ENCODE results near the gene GRM7. TPM values are rescaled to one million over a fixed set of nuclear protein-coding genes. Genes with fewer than 3 reads are reported as not detected.

GRM7 gene
- total RNA-seq, 1 experiment from 2014 or later: 0.28 TPM

DNA sequence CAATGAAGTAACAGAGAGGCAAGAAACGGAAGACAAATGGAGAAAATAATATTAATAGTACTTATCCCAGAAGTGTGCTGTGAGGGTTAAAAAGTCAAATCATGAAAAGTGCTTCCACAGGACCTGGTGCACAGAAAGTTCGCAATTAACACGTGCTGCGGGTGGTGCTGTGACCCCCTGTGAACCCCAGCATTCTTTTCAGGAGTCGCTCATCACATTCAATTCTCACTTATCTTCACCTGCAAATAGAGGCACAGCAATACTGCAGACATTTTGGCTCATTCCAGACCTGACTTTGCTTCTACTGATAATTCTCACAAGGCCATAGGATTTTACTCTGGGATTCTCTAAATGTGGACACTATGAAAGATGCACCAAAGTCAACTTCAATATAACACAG lies 584.4 kb downstream of the GRM7 start:
- no peak overlapping the region for H2BK12ac ChIP-seq (ENCODE audit: insufficient read length, low read depth, low read length)
- no peak overlapping the region for H2BK20ac ChIP-seq (ENCODE audit: low read depth, low read length, poor library complexity, severe bottlenecking)
- no peaks in the 10 kb centered on the region for H3K27me3 Mint-ChIP-seq (ENCODE audit: low read depth)
- H3K79me1 ChIP-seq (ENCODE audit: insufficient read depth, low read depth, low read length, poor library complexity, severe bottlenecking): no peaks in the 10 kb centered on the region
- TF ChIP-seq, protein P1, sequence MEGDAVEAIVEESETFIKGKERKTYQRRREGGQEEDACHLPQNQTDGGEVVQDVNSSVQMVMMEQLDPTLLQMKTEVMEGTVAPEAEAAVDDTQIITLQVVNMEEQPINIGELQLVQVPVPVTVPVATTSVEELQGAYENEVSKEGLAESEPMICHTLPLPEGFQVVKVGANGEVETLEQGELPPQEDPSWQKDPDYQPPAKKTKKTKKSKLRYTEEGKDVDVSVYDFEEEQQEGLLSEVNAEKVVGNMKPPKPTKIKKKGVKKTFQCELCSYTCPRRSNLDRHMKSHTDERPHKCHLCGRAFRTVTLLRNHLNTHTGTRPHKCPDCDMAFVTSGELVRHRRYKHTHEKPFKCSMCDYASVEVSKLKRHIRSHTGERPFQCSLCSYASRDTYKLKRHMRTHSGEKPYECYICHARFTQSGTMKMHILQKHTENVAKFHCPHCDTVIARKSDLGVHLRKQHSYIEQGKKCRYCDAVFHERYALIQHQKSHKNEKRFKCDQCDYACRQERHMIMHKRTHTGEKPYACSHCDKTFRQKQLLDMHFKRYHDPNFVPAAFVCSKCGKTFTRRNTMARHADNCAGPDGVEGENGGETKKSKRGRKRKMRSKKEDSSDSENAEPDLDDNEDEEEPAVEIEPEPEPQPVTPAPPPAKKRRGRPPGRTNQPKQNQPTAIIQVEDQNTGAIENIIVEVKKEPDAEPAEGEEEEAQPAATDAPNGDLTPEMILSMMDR (conservative IDR thresholded peaks at IDR 0.05): no peak
- H3K4ac ChIP-seq (ENCODE audit: low read depth, low read length): no peak overlapping the region
- no peak overlapping the region for H2BK15ac ChIP-seq (ENCODE audit: low read depth, low read length)
- no peak overlapping the region for H4K5ac ChIP-seq (ENCODE audit: insufficient read length, low read depth, low read length)
- H3K9ac ChIP-seq (ENCODE audit: extremely low read depth, insufficient read length, low read length): no peak overlapping the region
- H3K79me2 ChIP-seq (ENCODE audit: insufficient read depth, low read length): 0 out of 2 replicates have a peak, but pooled peaks cover 2% of the 10 kb centered on the region
- H3K23ac ChIP-seq (ENCODE audit: insufficient read length, low read depth, low read length): no peak overlapping the region
- H3K36me3 Mint-ChIP-seq (ENCODE audit: insufficient read depth in 1 of 3, low read depth in 3 of 3): no peaks in the 10 kb centered on the region
- no peaks in the 10 kb centered on the region for H3K23me2 ChIP-seq (ENCODE audit: insufficient read length, low read depth, low read length, poor library complexity, severe bottlenecking)
- H3K18ac ChIP-seq (ENCODE audit: insufficient read length, low read depth, low read length): no peak overlapping the region
- no peak overlapping the region for H4K8ac ChIP-seq (replicated peaks; ENCODE audit: insufficient read length, low read depth, low read length)
- no peaks in the 10 kb centered on the region for H3K4me1 Mint-ChIP-seq
- H4K20me1 ChIP-seq (ENCODE audit: control insufficient read depth, insufficient read depth, insufficient read length): no peaks in the 10 kb centered on the region
- H3K9me3 Mint-ChIP-seq: no peaks in the 10 kb centered on the region
- H2AK5ac ChIP-seq (ENCODE audit: insufficient read length, low read length): no peak overlapping the region
- H3K4me3 Mint-ChIP-seq: no peak overlapping the region
- no peak overlapping the region for H3K27ac Mint-ChIP-seq
- no peak overlapping the region for H2AFZ ChIP-seq (ENCODE audit: low read length)
- no peak overlapping the region for H3T11ph ChIP-seq (ENCODE audit: low read length)
- no peak overlapping the region for H3K27ac ChIP-seq (ENCODE audit: insufficient read length, low read depth, low read length)
- H3K14ac ChIP-seq (ENCODE audit: insufficient read depth, low read length): no peak overlapping the region
- no peak overlapping the region for H2BK5ac ChIP-seq (ENCODE audit: insufficient read length, low read length)
- H3K4me2 ChIP-seq (ENCODE audit: insufficient read depth, insufficient read length, low read length): no peak overlapping the region
- no peaks in the 10 kb centered on the region for H3K27me3 ChIP-seq (ENCODE audit: insufficient read depth, low read length)
- WGBS (ENCODE audit: extremely low coverage, insufficient read length, low lambda C conversion rate): no CpG with 5 or more reads among the region's 5 CpGs
- no peak overlapping the region for H4K91ac ChIP-seq (ENCODE audit: insufficient read length, low read depth, low read length)
- no peaks in the 10 kb centered on the region for H3K4me1 ChIP-seq (ENCODE audit: insufficient read depth, low read length)
- DNase-seq: no peak
- no peak overlapping the region for H3K56ac ChIP-seq (ENCODE audit: insufficient read length, low read depth, low read length)
- H3K9me3 ChIP-seq (ENCODE audit: control insufficient read depth, low read depth, low read length): no peaks in the 10 kb centered on the region
- H2BK120ac ChIP-seq (ENCODE audit: low read depth, low read length, poor library complexity, severe bottlenecking): no peak overlapping the region
